Measurements from ENCODE around the gene NDST1.

GRCh38 chr5:150481972-150482406 lies 25.9 kb upstream of the NDST1 start:
- TF ChIP-seq EZH2phosphoT487 (IDR thresholded peaks at IDR 0.05; ENCODE audit: insufficient read depth, low read depth) (no peak), EZH2 (IDR thresholded peaks at IDR 0.05; ENCODE audit: insufficient read depth, poor library complexity, severe bottlenecking) (no peak)

All from GM23248 (cell line).